HL-60/S4 (cell line): ENCODE data around the gene MEX3A.
"Not testable (repeated sequence)": the region's sequence is repeated elsewhere in the genome, so short reads cannot be mapped to it uniquely, and the experiment has no call there.

Source experiments
- in situ Hi-C: fragments of 300-500 bp; cut with MboI; formaldehyde crosslinking; loops from 2 replicates; pipeline ENCODE4 v1.14.3; 2022; ENCODE audit warnings: low sequenced_read_pairs

MEX3A gene

DNA sequence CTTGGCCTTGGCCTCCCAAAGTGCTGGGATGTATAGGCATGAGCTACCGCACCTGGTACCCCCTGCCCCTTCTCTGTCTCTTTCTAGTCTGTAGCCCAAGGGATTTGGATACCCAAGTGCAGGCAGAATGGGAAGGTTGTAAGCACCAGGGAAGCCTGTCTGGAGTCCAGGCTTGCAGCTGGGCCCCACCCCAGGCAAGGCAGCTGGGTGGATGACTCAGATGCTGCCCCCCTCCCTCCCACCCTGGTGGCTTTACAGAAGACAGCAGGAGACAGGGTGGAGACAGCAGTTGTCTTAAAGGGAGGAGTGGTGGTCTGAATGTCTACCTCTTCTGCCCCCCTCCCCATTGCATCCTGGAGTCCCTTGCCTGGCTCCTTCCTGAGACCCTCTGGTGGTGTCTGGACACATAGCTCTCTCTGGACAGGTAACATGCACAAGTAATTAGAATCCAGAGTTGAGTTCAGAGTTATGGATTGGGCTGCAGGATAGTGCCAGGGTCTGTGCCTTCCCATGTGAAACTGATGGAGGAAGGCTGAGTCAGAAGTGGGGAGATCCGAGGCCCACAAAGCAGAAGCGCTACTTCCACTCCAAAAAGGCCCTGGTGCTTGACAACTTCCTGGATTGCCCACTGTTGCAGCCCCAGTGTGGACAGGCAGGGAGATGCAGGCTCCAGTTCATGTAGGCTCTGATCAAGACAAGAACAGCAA, 37.4 kb upstream of the MEX3A start:
- in situ Hi-C loops: no loop called here

DNA sequence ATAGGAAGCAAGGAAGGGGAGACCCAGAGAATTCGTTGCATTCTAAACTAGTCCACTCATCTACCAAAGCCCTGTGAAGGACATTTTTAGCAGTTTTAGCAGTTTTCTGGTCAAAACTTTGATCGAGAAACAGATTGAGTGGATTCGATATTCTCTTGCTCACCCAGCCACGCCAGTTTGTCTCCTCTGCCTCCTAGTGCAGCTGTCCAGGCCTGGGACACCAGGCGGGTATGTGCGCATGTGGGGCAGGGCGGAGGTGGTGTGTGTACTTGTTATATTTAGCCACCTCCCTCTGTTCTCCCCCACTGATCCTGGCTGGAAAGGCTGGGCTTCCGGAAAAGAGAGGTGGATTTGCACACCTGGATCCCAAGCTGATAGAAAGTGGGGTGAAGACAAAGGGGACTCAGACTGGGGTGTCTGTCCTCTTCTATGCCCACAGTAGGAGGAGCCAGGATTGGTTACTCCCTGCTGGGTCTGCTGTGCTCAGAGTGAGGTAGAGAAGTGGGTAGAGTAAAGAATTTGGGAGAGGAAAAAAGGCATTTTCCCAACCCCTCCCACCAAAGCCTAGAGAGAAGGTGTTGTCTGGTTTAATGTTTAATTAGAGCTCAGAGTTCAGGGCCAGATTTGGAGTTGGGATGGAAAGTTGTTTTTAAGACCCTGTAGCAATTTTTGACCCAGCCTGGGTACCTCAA, 36.1 kb upstream of the MEX3A start:
- in situ Hi-C loops: no loop called here

DNA sequence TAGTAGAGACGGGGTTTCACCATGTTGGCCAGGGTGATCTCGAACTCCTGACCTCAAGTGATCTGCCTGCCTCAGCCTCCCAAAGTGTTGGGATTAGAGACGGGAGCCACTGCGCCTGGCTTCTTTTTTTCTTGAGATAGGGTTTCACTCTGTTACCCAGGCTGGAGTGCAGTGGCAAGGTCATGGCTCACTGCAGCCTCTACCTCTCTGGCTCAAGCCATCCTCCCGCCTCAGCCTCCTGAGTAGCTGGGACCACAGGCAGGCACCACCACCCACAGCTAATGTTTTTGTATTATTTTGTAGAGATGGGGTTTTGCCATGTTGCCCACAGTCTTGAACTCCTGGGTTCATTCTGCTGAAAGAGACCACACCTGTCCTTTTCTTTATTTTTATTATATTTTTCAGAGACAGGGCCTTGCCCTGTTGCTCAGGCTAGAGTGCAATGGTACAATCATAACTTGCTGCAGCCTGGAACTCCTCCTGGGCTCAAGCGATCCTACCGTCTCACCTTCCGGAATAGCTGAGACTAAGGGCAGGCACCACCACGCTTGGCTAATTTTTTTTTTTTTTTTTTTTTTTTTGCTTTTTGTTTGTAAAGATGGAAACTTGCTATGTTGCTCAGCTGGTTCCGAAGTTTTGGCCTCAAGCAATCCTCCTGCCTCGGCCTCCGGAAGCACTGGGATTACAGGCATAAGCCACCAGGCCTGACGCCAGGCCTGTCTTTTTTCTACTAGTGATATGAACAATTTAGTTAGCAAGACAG, 35.3 kb upstream of the MEX3A start:
- in situ Hi-C loops: no loop called here

DNA sequence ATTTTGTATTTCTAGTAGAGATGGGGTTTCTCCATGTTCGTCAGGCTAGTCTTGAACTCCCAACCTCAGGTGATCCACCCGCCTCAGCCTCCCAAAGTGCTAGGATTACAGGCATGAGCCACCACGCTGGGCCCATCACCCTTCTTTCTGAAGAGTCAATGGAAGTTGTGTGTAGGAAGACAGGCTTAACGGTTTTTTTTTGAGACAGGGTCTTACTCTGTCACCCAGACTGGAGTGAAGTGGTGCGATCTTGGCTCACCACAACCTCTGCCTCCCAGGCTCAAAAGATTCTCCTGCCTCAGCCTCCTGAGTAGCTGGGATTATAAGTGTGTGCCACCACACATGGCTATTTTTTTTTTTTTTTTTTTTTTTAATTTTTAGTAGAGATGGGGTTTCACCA, 34.5 kb upstream of the MEX3A start:
- in situ Hi-C loops: not testable (repeated sequence)

DNA sequence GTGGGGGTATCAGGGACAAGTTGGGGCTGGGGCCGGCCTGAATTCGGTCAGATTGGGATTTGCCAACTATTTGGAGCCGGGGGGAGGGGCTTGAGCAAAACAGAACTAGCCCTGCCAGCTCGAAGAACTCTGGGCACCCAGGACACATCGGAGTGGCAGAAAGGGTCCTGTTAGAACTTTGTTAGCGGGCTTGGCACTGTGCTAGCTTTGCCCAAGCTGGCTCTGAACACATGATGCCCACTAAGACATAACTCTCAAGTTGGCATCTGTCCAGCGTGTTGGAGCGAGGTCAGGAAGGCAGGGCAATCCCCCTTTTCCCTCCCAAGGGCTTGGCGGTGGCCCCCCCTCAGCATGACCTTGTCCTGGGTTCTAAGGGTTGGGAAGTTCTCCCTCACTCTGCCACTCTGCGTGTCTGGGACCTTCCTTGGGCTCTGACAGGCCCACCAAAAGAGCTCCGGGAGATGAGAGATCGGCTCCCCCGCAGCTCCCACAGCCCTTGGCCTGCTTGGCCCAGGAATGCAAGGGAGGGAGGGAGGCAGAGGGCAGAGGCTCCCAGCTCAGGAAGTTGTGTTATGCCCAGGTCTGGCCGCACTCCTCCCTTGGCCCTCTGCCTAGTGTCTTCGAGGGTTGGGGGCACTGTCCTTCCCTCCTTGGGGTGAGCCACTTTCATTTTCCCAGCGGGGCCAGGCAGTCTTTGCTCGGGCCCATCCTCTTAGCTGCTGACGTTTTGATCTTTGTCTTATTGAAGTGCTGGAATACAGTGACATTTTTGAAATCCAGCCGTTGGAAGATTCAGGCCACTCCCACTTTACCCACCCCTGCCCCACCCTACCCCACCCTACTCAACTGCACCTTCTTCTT, 33.5 kb upstream of the MEX3A start:
- in situ Hi-C loops: no loop called here

DNA sequence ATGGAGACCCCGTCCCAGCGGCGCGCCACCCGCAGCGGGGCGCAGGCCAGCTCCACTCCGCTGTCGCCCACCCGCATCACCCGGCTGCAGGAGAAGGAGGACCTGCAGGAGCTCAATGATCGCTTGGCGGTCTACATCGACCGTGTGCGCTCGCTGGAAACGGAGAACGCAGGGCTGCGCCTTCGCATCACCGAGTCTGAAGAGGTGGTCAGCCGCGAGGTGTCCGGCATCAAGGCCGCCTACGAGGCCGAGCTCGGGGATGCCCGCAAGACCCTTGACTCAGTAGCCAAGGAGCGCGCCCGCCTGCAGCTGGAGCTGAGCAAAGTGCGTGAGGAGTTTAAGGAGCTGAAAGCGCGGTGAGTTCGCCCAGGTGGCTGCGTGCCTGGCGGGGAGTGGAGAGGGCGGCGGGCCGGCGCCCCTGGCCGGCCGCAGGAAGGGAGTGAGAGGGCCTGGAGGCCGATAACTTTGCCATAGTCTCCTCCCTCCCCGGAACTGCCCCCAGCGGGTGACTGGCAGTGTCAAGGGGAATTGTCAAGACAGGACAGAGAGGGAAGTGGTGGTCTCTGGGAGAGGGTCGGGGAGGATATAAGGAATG, 32.8 kb upstream of the MEX3A start:
- in situ Hi-C loops: no loop called here

DNA sequence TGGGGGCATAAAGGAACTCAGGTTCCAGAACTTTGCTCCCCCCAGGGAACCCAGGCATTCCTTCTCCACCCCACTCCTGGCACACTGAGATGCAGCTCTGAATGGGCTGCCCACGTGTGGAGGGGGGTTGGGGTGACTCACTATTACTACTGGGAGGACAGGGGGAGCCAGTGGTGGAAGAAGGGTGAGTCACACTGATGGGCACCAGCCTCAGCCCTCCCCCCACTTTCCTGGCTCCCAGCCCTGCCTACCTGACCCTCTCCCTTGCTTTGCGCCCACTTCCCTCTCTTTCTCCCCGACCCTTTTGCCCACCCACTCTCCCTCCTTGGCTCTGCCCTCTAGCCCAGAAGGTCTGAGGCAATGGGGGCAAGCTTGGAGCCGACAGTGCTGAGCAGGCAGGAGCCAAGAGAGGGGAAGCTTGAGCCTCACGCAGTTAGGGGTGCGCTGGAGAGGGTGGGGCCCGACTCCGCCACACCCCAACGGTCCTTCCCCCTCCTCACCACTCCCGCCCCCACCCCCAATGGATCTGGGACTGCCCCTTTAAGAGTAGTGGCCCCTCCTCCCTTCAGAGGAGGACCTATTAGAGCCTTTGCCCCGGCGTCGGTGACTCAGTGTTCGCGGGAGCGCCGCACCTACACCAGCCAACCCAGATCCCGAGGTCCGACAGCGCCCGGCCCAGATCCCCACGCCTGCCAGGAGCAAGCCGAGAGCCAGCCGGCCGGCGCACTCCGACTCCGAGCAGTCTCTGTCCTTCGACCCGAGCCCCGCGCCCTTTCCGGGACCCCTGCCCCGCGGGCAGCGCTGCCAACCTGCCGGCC, 32.0 kb upstream of the MEX3A start, which contains the start of gene LMNA:
TSS of gene LMNA (plus strand) at position 611 of the 818 bp plus-strand sequence. CDS start 208 bp downstream, outside the sequence.
- in situ Hi-C loops: no loop called here

DNA sequence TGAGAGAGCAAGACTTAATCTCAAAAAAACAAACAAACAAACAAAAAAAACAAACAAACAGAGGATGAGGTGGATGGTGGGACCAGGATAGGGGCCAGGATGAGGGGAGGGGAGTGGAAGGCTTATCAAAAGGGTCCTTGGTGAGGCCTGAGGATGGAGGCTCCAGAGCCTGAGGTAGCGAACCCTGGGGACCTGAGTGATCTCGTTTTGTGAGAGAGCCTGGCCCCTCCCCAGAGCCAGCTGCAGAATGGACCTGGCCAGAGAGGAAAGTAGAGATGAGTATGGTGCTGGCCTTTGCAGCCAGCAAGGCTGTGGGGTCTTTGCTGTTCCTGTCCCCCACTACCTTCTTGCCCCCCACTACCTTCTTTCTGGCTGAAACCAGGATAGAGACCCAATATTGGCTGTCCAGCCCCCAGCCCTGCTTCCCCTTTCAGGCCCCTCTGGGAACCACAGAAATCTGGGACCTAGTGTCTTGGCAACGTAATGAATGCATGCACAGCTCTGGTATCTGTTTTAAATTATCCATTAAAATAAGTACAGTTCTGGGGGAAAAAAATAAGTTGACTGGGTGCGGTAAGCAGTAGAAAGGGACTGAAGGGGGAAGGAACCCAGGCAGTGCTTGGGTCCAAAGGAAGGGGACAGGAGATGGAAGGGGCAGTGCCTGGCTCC, 31.2 kb upstream of the MEX3A start:
- in situ Hi-C loops: no loop called here

DNA sequence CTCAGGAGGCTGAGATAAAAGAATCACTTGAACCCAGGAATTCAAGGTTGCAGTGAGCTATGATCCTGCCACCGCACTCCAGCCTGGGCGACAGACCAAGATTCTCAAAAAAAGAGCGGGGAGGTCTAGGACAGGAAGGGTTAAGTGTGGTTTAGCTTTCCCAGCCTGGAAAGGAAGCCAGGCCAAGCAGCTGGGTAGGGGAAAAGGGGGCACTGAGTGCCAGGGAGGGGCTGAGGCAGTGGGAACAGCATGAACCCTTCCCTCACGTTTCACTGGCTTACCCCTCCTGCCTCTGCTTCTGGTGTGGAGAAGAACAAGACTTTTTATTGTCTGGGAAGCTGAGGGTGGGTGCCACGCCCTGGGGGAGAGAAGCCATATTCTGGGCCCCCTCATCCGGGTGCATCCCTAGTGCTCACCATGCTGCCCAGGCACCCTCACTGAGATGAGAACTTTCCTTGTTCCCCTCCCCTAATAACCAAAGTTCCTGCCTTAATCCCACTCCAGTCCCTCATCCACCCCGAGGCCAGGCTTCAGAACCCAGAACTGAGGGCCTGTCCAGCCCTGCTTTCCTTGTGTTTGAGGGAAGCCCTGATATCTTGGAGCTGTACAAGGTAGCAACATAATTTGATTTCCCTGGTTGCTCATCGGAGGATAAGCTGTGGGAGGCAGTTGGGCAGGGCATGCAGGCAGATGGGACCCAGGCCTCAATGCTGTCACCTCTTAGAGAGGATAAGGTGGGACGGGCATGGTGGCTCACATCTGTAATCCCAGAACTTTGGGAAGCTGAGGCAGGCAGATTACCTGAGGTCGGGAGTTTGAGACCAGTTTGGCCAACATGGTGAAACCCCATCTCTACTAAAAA, 30.2 kb upstream of the MEX3A start:
- in situ Hi-C loops: no loop called here

DNA sequence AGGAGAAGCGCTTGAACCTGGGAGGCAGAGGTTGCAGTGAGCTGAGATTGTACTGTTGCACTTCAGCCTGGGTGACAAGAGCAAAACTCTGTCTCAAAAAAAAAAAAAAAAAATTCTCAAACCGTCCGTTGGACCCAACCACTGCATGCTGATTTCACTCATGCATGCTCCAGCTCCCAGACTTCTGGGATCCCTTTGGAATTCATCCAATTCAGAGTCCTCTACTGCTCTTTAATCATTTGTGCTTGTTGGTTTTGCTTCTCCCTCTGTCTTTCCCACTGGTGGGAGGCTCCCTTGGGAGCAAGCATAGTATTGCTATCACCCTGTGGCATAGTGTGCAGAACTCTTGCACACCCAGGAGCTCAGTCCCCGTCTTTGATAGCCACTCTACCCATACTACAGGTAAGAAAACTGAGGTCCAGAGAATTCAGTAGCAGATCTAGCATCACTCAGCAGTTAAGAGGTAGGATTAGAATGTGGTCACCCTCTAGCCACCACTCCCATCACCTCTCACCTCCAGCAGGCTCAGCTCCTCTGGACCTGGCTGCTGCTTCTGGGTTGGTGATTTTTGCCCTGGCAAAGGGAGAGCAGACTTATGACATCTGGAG, 29.2 kb upstream of the MEX3A start:
- in situ Hi-C loops: no loop called here

DNA sequence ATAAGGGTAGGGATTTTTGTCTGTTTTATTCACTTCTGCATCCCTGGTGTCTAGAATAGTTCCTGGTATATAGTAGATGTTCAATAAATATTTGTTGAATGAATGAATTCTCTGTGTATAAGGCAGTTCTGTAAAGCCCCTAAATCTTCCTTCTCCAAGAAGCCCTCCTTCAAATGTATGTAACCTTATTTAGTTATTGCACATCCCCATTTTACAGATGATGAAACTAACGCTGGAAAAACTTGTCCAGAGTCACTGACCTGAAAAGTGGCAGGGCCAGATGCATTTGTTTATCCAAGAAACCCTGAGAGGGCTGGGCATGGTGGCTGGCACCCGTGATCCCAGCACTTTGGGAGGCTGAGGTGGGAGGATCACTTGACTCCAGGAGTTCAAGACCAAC, 28.0 kb upstream of the MEX3A start:
- in situ Hi-C loops: no loop called here

DNA sequence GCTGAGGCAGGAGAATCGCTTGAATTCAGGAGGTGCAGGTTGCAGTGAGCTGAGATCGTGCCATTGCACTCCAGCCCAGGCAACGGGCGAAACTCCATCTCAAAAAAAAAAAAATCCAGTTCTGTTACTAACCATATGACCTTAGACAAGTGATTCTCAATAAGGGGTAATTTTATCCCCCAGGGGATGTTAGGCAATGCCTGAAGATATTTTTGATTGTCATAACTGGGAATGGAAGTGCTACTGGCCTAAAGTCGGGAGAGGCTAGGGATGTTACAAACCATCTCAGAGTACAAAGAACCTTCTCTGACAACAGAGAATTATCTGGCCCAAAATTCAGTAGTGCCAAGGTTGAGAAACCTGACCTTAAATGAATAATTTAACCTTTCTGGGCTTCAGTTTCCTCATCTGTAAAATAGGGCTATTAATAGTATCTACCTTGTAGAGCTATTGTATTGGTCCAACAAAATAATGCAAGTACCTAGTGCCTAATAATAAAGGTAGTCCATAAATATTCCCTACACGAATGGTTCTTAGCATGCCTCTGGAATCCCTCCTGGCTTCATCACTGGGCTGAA, 26.5 kb upstream of the MEX3A start:
- in situ Hi-C loops: no loop called here

DNA sequence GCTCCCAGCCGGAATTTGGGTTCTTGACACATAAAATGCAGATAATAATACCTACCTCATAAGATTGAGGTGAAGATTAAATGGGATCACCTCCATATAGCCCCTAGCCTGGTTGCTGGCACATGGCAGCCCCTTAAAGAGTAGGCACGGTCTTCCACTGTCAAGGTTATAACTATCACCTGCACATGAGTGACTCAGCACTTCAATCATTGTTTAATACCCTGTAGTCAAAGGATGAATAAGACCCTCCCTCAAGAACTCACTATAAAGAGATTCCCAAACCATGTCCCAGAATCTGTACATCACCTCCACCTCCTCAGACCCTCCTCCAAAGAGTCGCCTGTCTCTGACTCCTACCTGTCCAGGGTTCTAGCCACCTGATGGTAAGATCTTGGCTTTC, 25.8 kb upstream of the MEX3A start:
- in situ Hi-C loops: no loop called here

DNA sequence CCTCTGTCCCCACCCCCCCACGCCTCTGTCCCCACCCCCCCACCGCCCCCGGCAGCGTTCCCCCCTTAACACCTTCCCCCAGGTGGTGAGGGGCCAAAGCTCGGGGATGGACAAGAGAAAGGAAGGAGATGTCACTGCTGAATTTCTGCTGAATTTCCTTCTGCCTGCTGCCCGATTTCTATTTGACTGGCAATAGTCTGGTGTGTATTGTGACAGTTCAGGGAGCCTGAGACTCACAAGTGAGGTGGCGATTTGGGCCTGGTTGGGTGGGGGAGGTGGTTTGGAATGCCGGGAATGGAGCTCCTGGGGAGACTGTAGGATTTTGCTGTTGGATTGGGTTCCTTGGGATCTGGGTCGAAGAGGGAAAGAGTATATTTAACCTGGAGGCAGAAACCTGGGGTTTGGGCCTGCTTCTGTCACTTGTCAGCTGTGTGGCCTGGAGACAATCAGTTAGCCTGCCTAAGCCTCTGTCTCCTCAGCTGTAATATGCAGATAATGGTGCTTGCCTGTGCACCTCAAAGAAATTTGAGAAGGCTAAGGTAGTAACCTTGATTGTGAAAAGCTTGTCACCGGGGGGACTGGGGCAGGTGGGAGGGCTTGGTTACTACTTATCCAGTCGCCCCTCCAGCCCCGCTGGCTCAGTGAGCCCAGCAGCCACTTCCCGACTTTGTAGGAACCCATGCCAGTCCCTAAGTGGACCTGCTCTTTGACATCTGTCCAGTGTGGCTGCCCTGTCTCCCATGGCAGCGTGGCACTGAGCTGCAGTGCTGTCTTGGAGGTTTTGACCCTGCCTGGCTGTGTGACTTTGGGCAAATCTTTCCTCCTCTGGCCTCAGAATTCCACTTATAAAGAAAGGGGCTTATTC, 24.6 kb upstream of the MEX3A start:
- in situ Hi-C loops: no loop called here

DNA sequence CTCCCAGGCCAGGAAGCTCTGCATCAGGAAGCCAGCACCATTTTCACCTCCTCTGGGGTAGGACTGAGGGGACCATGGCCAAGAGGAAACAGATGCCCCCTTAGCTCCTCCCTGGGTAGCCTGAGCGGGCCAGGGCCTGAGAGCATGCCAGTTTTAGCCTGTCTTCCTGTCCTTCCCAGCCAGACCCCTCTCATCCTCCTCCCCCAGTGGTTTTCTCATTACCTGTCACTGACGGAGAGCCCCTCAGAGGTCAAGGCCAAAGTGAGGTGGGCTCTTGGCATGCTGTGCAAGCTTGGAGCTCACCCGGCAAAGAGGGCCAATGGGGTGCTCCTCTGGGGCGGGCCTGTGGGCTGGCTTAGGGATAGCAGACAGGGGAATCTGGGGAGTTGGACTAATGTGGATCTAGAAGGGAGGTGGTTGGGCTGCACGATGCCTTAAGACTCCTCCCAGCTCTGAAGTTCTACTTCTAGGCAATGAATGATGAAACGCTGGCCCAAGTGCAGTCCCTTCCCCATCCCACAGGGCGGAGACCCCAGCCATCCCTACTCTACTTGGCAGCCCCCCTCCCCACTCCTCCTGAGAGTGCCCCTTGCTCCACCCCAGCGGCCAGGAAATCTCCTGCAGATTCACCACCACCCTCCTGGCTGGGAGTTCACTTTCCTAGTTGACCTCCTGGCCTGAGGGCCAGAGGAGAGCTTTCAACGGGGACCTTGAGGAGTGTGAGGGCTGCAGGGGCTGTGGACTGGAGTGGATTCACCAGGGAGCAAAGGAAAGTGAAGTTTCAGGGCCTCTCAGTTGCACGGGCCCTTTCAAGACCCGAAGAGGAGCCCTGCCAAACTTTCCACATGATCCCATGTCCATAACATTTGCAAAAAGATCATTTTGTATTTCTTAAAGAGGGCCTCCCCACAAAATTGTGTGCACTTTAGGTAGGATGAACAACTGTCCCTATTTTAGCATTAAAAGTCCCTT, 22.9 kb upstream of the MEX3A start:
- in situ Hi-C loops: no loop called here
